ENCODE measurements around the gene ATXN7L2. TPM values are rescaled to one million over a fixed set of nuclear protein-coding genes. Genes with fewer than 3 reads are reported as not detected.

Gene ATXN7L2
- total RNA-seq, result 0.93 and 3.2 TPM in 2 replicates

GRCh38 chr1:109483672-109484518 lies at the start of gene ATXN7L2:
Gene ATXN7L2, plus strand, starts transcription at chr1:109483905. Its CDS starts 49 bp downstream, at chr1:109483954.

GRCh38 chr1:109466452-109467300 lies 17.0 kb upstream of the ATXN7L2 start, which contains the start of gene SYPL2:
Gene SYPL2, plus strand, starts transcription at chr1:109466546. Its CDS starts 298 bp downstream, at chr1:109466844.

GRCh38 chr1:109493805-109494539 lies 10.3 kb downstream of the ATXN7L2 start, which contains the start of gene CYB561D1:
Gene CYB561D1, plus strand, starts transcription at chr1:109494094. Its CDS starts 46 bp downstream, at chr1:109494140.

GRCh38 chr1:109509176-109510134 lies 25.8 kb downstream of the ATXN7L2 start, which contains the start of gene AMIGO1:
Gene AMIGO1, minus strand, starts transcription at chr1:109509727. Its CDS starts 815 bp downstream, at chr1:109508912.

GRCh38 chr1:109539676-109540075 lies 56.0 kb downstream of the ATXN7L2 start, which contains the start of gene GPR61:
Gene GPR61, plus strand, starts transcription at chr1:109539872. Its CDS starts 3,151 bp downstream, at chr1:109543023.

Other genes with a start within 250 kb of the ATXN7L2 start
- gene CELSR2, start 234.4 kb upstream of the ATXN7L2 start, total RNA-seq, result 0.25 and 0.27 TPM in 2 replicates
- gene PSRC1, start 200.8 kb upstream of the ATXN7L2 start, total RNA-seq, result 18.6 and 19.3 TPM in 2 replicates
- gene MYBPHL, start 176.9 kb upstream of the ATXN7L2 start, total RNA-seq, result not detected in 2 replicates
- gene SORT1, start 86.0 kb upstream of the ATXN7L2 start, total RNA-seq, result 9.2 and 9.4 TPM in 2 replicates
- gene PSMA5, start 57.5 kb upstream of the ATXN7L2 start, total RNA-seq, result 72.7 and 77.8 TPM in 2 replicates
- 0.05 and 0.33 TPM in 2 replicates for gene SYPL2, start 17.4 kb upstream of the ATXN7L2 start, total RNA-seq
- 4.4 and 5.4 TPM in 2 replicates for gene CYB561D1, start 10.2 kb downstream of the ATXN7L2 start, total RNA-seq
- 0.44 and 1.3 TPM in 2 replicates for gene AMIGO1, start 25.8 kb downstream of the ATXN7L2 start, total RNA-seq
- not detected in 2 replicates for gene GPR61, start 56.0 kb downstream of the ATXN7L2 start, total RNA-seq
- gene GNAI3, start 64.7 kb downstream of the ATXN7L2 start, total RNA-seq, result 11.9 and 12.7 TPM in 2 replicates
- gene GNAT2, start 135.7 kb downstream of the ATXN7L2 start, total RNA-seq, result 0.07 and 0.34 TPM in 2 replicates
- gene AMPD2, start 135.9 kb downstream of the ATXN7L2 start, total RNA-seq, result 31.4 and 53.6 TPM in 2 replicates
- 1.7 and 6.2 TPM in 2 replicates for gene GSTM4, start 172.2 kb downstream of the ATXN7L2 start, total RNA-seq
- gene GSTM2, start 184.2 kb downstream of the ATXN7L2 start, total RNA-seq, result 2.4 and 3.6 TPM in 2 replicates
- 19.1 and 24.0 TPM in 2 replicates for gene GSTM1, start 203.9 kb downstream of the ATXN7L2 start, total RNA-seq
- not detected in 2 replicates for gene GSTM5, start 228.3 kb downstream of the ATXN7L2 start, total RNA-seq

Measured in mammary microvascular endothelial cell (primary cell).